Astrocyte (in vitro differentiated cells and primary cell): Measurements from ENCODE around the gene TENT5A. TPM values are rescaled to one million over a fixed set of nuclear protein-coding genes. Genes with fewer than 3 reads are reported as not detected.

Experiments used
- DNase-seq: peaks from one replicate; pipeline ENCODE4 v3.0.0-alpha.2; 2010; ENCODE audit warnings: low read depth
- FAIRE-seq: peaks from 2 replicates; lab custom pipeline; 2011; peaks lifted over from hg19 to GRCh38; lab: Jason Lieb, UNC
- H2AFZ ChIP-seq: 2 replicates; pipeline ENCODE4 v1.6.0; 2012; ENCODE audit warnings: low read depth, low read length, inconsistent platforms
- H3K27ac ChIP-seq: 2 replicates; pipeline ENCODE4 v1.5.1; 2011; ENCODE audit warnings: low read depth, low read length, inconsistent platforms
- H3K27me3 ChIP-seq: 2 replicates; pipeline ENCODE4 v1.6.0; 2011; ENCODE audit warnings: low read length, inconsistent platforms; ENCODE audit not compliant: insufficient read depth
- H3K36me3 ChIP-seq: 2 replicates; pipeline ENCODE4 v1.5.1; 2011; ENCODE audit warnings: low read length, inconsistent platforms; ENCODE audit not compliant: insufficient read depth
- H3K4me1 ChIP-seq: 2 replicates; pipeline ENCODE4 v1.5.1; 2011; ENCODE audit warnings: low read length, inconsistent platforms; ENCODE audit not compliant: insufficient read depth
- H3K4me2 ChIP-seq: 2 replicates; pipeline ENCODE4 v1.6.0; 2012; ENCODE audit warnings: low read length, inconsistent platforms
- H3K4me3 ChIP-seq: 2 replicates; pipeline ENCODE4 v1.5.1; 2011; ENCODE audit warnings: low read depth, mild to moderate bottlenecking, low read length, inconsistent platforms; ENCODE audit not compliant: insufficient read depth
- H3K79me2 ChIP-seq: 2 replicates; pipeline ENCODE4 v1.6.0; 2012; ENCODE audit warnings: mild to moderate bottlenecking, low read length, inconsistent platforms; ENCODE audit not compliant: insufficient read depth
- H3K9ac ChIP-seq: 2 replicates; pipeline ENCODE4 v1.6.0; 2012; ENCODE audit warnings: mild to moderate bottlenecking, low read length, inconsistent platforms
- H3K9me3 ChIP-seq: 2 replicates; pipeline ENCODE4 v1.5.1; 2012; ENCODE audit warnings: low read depth, mild to moderate bottlenecking, low read length, inconsistent platforms; ENCODE audit not compliant: insufficient read depth
- H4K20me1 ChIP-seq: 2 replicates; pipeline ENCODE4 v1.6.0; 2012; ENCODE audit warnings: low read length, inconsistent platforms; ENCODE audit not compliant: insufficient read depth
- H3K27ac Mint-ChIP-seq: one replicate; pipeline ENCODE4 v1.8.0; 2021; ENCODE audit warnings: mild to moderate bottlenecking, mixed read lengths; ENCODE audit not compliant: unreplicated experiment
- H3K27me3 Mint-ChIP-seq: one replicate; pipeline ENCODE4 v1.8.0; 2021; ENCODE audit warnings: low read depth, mixed read lengths; ENCODE audit not compliant: unreplicated experiment
- H3K36me3 Mint-ChIP-seq: one replicate; pipeline ENCODE4 v1.8.0; 2021; ENCODE audit warnings: low read depth, mixed read lengths; ENCODE audit not compliant: unreplicated experiment
- H3K4me1 Mint-ChIP-seq: one replicate; pipeline ENCODE4 v1.8.0; 2021; ENCODE audit warnings: low read depth, mixed read lengths; ENCODE audit not compliant: unreplicated experiment
- H3K4me3 Mint-ChIP-seq: one replicate; pipeline ENCODE4 v1.8.0; 2021; ENCODE audit warnings: mild to moderate bottlenecking, moderate library complexity, mixed read lengths; ENCODE audit not compliant: unreplicated experiment
- H3K9me3 Mint-ChIP-seq: one replicate; pipeline ENCODE4 v1.8.0; 2021; ENCODE audit warnings: mild to moderate bottlenecking, mixed read lengths; ENCODE audit not compliant: unreplicated experiment
- CTCF ChIP-seq: IDR thresholded peaks from 2 replicates; pipeline ENCODE4 v1.5.1; 2011; ENCODE audit warnings: low read depth, mild to moderate bottlenecking, inconsistent platforms, low read length, moderate library complexity; ENCODE audit not compliant: insufficient read depth
- EZH2 ChIP-seq: IDR thresholded peaks from 2 replicates; pipeline ENCODE4 v1.6.1; 2012; ENCODE audit warnings: mild to moderate bottlenecking, low read length, inconsistent platforms; ENCODE audit not compliant: insufficient read depth
- total RNA-seq: library from RNA; stranded (reverse); gene quantifications from 2 replicates; pipeline ENCODE4 v1.2.1, GENCODE V29; 2021

Gene TENT5A
- total RNA-seq, 1 donor from 2014 or later = 17.8 TPM

- no peaks in the 10 kb centered on the region for H3K79me2 ChIP-seq
Measured at GRCh38 chr6:81770381-81770780, 17.9 kb upstream of the TENT5A start.

GRCh38 chr6:81769824-81770223 is 17.3 kb upstream of the TENT5A start:
- Histone ChIP-seq H3K4me1 (peaks cover 20% of the 10 kb centered on the region), H2AFZ (no peak overlapping the region), H3K4me3 (no peak overlapping the region), H4K20me1 (no peaks in the 10 kb centered on the region), H3K9me3 (no peaks in the 10 kb centered on the region), H3K79me2 (no peaks in the 10 kb centered on the region), H3K4me2 (no peak overlapping the region), H3K9ac (no peak overlapping the region), H3K27me3 (no peaks in the 10 kb centered on the region), H3K36me3 (no peaks in the 10 kb centered on the region), H3K27ac (no peak overlapping the region)
- FAIRE-seq (no peak), DNase-seq (peak; percentile 63)
- Mint-ChIP-seq H3K27me3 (no peaks in the 10 kb centered on the region), H3K4me3 (no peak overlapping the region), H3K36me3 (no peaks in the 10 kb centered on the region), H3K4me1 (peaks cover 43% of the 10 kb centered on the region), H3K9me3 (no peaks in the 10 kb centered on the region), H3K27ac (no peak overlapping the region)
- TF ChIP-seq EZH2 = no peak
- no peak for TF ChIP-seq CTCF

More at GRCh38 chr6:81770381-81770780, 17.9 kb upstream of the TENT5A start:
- no peaks in the 10 kb centered on the region for H3K36me3 Mint-ChIP-seq
- no peaks in the 10 kb centered on the region for H3K9me3 ChIP-seq
- H3K4me1 Mint-ChIP-seq = peaks cover 42% of the 10 kb centered on the region
- H3K4me3 Mint-ChIP-seq = no peak overlapping the region
- TF ChIP-seq CTCF (no peak), EZH2 (no peak)
- H3K36me3 ChIP-seq = no peaks in the 10 kb centered on the region
- no peaks in the 10 kb centered on the region for H4K20me1 ChIP-seq
- peaks cover 20% of the 10 kb centered on the region for H3K4me1 ChIP-seq
- no peaks in the 10 kb centered on the region for H3K27me3 ChIP-seq
- no peak overlapping the region for H3K27ac ChIP-seq
- no peak overlapping the region for H3K9ac ChIP-seq
- H2AFZ ChIP-seq = no peak overlapping the region
- H3K4me2 ChIP-seq = no peak overlapping the region
- H3K27me3 Mint-ChIP-seq = no peaks in the 10 kb centered on the region
- H3K4me3 ChIP-seq = no peak overlapping the region
- DNase-seq (no peak), FAIRE-seq (no peak)
- no peak overlapping the region for H3K27ac Mint-ChIP-seq
- no peaks in the 10 kb centered on the region for H3K9me3 Mint-ChIP-seq

DNA sequence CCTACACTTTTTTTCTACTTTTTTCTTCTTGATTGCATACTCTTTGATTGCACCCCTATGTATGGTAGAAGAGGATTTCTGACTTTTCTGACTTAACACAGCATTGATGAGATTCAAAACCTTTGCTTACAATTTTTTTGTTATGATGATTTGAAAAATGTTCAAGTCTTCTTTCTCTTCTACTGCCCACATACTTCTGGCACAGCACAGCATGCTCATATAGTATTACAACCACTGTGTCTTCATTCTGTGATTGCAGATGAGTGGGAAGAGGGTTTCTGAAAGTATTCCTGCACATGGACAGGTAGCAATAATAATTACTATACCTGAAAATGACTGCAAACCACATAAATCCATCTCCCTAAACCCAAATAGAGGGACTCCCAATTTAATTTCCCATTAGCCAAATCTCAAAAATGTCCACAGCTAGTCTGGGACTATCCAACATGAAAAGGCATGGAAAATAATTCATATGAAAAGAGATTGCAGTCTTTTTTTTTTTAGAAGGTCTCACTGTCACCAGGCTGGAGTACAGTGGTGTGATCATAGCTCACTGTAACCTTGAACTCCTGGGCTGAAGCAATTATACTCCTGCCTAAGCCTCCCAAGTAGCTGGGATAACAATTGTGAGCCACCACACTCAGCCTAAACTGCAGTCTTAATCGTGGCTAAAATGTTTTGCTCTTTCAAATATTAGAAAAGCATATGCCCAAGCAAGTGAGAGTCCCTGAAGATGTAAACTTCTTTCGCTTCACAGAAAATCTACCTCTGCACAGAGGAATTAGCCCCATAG is 15.9 kb upstream of the TENT5A start:
- no peaks in the 10 kb centered on the region for H3K27me3 Mint-ChIP-seq
- no peaks in the 10 kb centered on the region for H3K9me3 Mint-ChIP-seq
- no peaks in the 10 kb centered on the region for H3K36me3 Mint-ChIP-seq
- Histone ChIP-seq H3K27ac (no peak overlapping the region), H3K4me1 (peaks cover 20% of the 10 kb centered on the region), H3K9me3 (no peaks in the 10 kb centered on the region), H3K27me3 (no peaks in the 10 kb centered on the region), H3K4me2 (no peak overlapping the region), H2AFZ (no peak overlapping the region), H3K4me3 (no peak overlapping the region), H3K9ac (no peak overlapping the region), H3K79me2 (no peaks in the 10 kb centered on the region), H4K20me1 (no peaks in the 10 kb centered on the region), H3K36me3 (no peaks in the 10 kb centered on the region)
- H3K4me3 Mint-ChIP-seq = no peak overlapping the region
- DNase-seq = no peak
- TF ChIP-seq CTCF (no peak), EZH2 (no peak)
- H3K27ac Mint-ChIP-seq = peak overlapping the region; percentile 29
- H3K4me1 Mint-ChIP-seq = peaks cover 40% of the 10 kb centered on the region
- no peak for FAIRE-seq
